RWPE2 (cell line): Measurements from ENCODE around the gene GJA1.

Source experiments
- ATAC-seq: fragments of 200-7000 bp; cut with Tn5 transposase; 3 replicates; pipeline ENCODE4 v1.9.1; 2021; ENCODE audit warnings: low read depth
- DNase-seq: peaks from one replicate; pipeline ENCODE4 v3.0.0-alpha.2; 2020; ENCODE audit warnings: low spot score
- H3K27ac ChIP-seq: fragments of 450-650 bp; 2 replicates; pipeline ENCODE4 v1.5.1; 2017; ENCODE audit warnings: mild to moderate bottlenecking; ENCODE audit not compliant: poor library complexity, severe bottlenecking
- H3K27me3 ChIP-seq: fragments of 250-450 bp; sonication (Bioruptor Pico); 2 replicates; pipeline ENCODE4 v1.5.1; 2021; ENCODE audit warnings: mild to moderate bottlenecking, moderate library complexity; ENCODE audit not compliant: insufficient read depth, poor library complexity, severe bottlenecking
- H3K36me3 ChIP-seq: fragments of 250-450 bp; sonication (Bioruptor Pico); 2 replicates; pipeline ENCODE4 v1.5.1; 2020; ENCODE audit warnings: low read depth, mild to moderate bottlenecking, moderate library complexity
- H3K4me1 ChIP-seq: fragments of 250-450 bp; sonication (Bioruptor Pico); 2 replicates; pipeline ENCODE4 v1.5.1; 2021; ENCODE audit warnings: mild to moderate bottlenecking, moderate library complexity; ENCODE audit not compliant: insufficient read depth, poor library complexity, severe bottlenecking
- H3K4me3 ChIP-seq: fragments of 250-450 bp; sonication (Bioruptor Pico); 2 replicates; pipeline ENCODE4 v1.5.1; 2021; ENCODE audit warnings: mild to moderate bottlenecking, moderate library complexity; ENCODE audit not compliant: severe bottlenecking
- H3K9me3 ChIP-seq: fragments of 250-450 bp; sonication (Bioruptor Pico); 2 replicates; pipeline ENCODE4 v1.5.1; 2021; ENCODE audit warnings: mild to moderate bottlenecking, moderate library complexity; ENCODE audit not compliant: severe bottlenecking
- TF ChIP-seq, protein P1 (sequence below): fragments of 450-650 bp; IDR thresholded peaks from one replicate; pipeline ENCODE4 v1.5.1; 2017; ENCODE audit warnings: mild to moderate bottlenecking, moderate library complexity; ENCODE audit not compliant: poor library complexity, severe bottlenecking

GJA1 gene

DNA sequence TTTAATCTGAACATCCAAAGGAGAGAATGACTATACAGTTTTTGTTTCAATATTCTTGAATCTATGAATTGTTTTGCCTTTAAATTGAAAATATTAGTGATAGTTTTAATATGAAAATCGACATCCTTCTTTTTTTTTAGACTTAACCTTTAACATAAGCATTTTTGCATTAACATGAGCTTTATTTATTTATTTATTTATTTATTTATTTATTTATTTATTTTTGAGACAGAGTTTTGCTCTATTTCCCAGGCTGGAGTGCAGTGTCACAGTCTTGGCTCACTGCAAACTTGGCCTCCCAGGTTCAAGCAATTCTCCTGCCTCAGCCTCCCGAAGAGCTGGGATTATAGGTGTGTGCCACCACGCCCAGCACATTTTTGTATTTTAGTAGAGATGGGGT lies 27.6 kb downstream of the GJA1 start:
- TF ChIP-seq, protein P1, sequence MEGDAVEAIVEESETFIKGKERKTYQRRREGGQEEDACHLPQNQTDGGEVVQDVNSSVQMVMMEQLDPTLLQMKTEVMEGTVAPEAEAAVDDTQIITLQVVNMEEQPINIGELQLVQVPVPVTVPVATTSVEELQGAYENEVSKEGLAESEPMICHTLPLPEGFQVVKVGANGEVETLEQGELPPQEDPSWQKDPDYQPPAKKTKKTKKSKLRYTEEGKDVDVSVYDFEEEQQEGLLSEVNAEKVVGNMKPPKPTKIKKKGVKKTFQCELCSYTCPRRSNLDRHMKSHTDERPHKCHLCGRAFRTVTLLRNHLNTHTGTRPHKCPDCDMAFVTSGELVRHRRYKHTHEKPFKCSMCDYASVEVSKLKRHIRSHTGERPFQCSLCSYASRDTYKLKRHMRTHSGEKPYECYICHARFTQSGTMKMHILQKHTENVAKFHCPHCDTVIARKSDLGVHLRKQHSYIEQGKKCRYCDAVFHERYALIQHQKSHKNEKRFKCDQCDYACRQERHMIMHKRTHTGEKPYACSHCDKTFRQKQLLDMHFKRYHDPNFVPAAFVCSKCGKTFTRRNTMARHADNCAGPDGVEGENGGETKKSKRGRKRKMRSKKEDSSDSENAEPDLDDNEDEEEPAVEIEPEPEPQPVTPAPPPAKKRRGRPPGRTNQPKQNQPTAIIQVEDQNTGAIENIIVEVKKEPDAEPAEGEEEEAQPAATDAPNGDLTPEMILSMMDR = no peak
- no peaks in the 10 kb centered on the region for H3K27me3 ChIP-seq
- no peak overlapping the region for H3K27ac ChIP-seq
- DNase-seq (no peak), ATAC-seq (no peak)
- H3K4me1 ChIP-seq = no peaks in the 10 kb centered on the region
- H3K4me3 ChIP-seq = no peak overlapping the region
- H3K36me3 ChIP-seq = no peaks in the 10 kb centered on the region
- no peaks in the 10 kb centered on the region for H3K9me3 ChIP-seq

DNA sequence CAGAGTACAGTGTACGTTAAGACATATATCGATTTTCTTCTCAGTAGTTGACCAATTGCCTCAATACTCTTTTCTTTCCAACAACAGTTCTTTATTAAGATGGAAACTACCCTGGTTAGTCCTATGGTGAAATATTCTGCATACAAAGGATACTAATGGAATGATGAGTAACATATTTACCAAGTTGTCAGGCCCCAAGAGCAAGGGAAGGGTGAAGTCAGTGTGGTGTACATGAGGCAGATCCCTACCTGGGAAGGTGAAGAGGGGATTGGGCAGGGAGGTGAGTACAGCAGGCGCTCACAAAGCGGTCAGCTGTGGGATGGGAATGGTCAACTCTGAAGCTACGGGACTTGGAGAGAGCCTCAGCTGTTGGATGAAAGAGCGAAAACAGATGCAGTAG lies 29.7 kb downstream of the GJA1 start:
- Histone ChIP-seq H3K27ac (no peak overlapping the region), H3K27me3 (no peaks in the 10 kb centered on the region), H3K36me3 (no peaks in the 10 kb centered on the region), H3K4me1 (no peaks in the 10 kb centered on the region), H3K9me3 (no peaks in the 10 kb centered on the region), H3K4me3 (no peak overlapping the region)
- no peak for ATAC-seq
- TF ChIP-seq, protein P1 = no peak
- no peak for DNase-seq

DNA sequence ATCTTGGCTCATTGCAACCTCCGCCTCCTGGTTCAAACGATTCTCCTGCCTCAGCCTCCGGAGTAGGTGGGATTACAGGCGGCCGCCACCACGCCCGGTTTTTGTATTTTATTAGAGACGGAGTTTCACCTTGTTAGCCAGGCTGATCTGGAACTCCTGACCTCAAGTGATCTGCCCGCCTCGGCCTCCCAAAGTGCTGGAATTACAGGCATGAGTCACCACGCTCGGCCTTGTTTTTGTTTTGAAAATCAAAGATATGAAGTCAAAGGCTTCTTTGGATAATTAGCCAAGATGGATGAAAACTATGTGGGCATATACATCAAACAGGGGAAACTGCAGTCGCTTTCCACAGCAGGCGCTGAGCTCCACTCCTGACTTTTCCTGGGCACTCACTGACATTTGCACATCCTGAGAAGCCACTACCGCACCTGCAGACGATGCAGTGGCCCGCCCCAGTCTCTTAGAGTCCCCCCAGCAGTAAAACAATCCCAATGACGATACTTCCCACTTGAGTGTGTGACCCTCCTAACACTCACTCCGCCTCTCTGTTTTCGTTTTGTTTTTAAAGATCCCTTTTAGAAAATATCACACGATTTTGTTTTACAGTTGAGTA lies 44.1 kb downstream of the GJA1 start:
- no peak for ATAC-seq

DNA sequence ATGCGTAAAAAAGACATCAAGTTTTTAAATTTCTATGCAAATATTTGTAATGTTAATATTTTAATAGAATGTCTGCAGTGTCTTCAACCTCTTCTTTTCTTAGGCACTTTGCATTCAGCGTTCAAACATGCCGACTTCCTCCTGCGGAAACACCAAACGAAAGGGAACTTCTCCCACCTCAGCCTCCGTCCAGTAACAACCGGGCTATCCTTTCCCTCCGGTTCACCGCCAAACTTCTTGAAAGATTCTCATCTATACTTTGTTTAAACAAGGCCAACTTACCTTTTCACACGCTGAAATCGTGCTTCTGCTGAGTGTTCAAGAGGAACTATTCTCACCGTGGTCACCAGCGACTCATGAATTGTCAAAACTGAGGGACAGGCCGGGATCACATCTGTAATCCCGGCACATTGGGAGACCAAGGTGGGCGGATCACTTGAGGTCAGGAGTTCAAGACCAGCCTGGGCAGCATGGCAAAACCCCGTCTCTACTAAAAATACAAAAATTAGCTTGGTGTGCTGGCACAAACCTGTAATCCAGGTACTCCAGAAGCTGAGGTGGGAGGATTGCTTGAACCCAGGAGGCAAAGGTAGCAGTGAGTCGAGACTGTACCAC lies 44.8 kb downstream of the GJA1 start:
- no peak overlapping the region for H3K27ac ChIP-seq
- DNase-seq = no peak
- H3K9me3 ChIP-seq = no peaks in the 10 kb centered on the region
- TF ChIP-seq, protein P1 = no peak
- H3K4me1 ChIP-seq = peaks cover 23% of the 10 kb centered on the region
- no peaks in the 10 kb centered on the region for H3K36me3 ChIP-seq
- H3K4me3 ChIP-seq = no peak overlapping the region
- no peak for ATAC-seq
- no peaks in the 10 kb centered on the region for H3K27me3 ChIP-seq

More for the DNA sequence above, 44.1 kb downstream of the GJA1 start:
- no peaks in the 10 kb centered on the region for H3K36me3 ChIP-seq
- no peaks in the 10 kb centered on the region for H3K27me3 ChIP-seq
- TF ChIP-seq, protein P1 = no peak
- H3K9me3 ChIP-seq = no peaks in the 10 kb centered on the region
- H3K27ac ChIP-seq = no peak overlapping the region
- H3K4me3 ChIP-seq = no peak overlapping the region
- DNase-seq = no peak
- H3K4me1 ChIP-seq = peaks cover 17% of the 10 kb centered on the region
